Body of pancreas (tissue), 4 donors: ENCODE measurements around the gene MAP3K20.

Source experiments
- POLR2A ChIP-seq, 3 donors: fragments of 450-650 bp; IDR thresholded peaks; one replicate each; pipeline ENCODE4 v1.6.1; 2016; ENCODE audit warnings: antibody characterized with exemption in 3 of 3, mild to moderate bottlenecking in 2 of 3
- TF ChIP-seq, protein P1 (sequence below), 7 experiments: fragments of 450-650 bp in 4 of 7; fragments of 200-600 bp in 3 of 7; sonication (generic) in 3 of 7; IDR thresholded peaks; one replicate each; pipeline ENCODE4 v1.5.1; 2016 to 2019; ENCODE audit warnings: antibody characterized with exemption in 7 of 7

GRCh38 chr2:173059971-173060461 is 15.6 kb upstream of the MAP3K20 start:
- TF ChIP-seq POLR2A (IDR thresholded peaks at IDR 0.05), result no peak
- TF ChIP-seq, protein P1, sequence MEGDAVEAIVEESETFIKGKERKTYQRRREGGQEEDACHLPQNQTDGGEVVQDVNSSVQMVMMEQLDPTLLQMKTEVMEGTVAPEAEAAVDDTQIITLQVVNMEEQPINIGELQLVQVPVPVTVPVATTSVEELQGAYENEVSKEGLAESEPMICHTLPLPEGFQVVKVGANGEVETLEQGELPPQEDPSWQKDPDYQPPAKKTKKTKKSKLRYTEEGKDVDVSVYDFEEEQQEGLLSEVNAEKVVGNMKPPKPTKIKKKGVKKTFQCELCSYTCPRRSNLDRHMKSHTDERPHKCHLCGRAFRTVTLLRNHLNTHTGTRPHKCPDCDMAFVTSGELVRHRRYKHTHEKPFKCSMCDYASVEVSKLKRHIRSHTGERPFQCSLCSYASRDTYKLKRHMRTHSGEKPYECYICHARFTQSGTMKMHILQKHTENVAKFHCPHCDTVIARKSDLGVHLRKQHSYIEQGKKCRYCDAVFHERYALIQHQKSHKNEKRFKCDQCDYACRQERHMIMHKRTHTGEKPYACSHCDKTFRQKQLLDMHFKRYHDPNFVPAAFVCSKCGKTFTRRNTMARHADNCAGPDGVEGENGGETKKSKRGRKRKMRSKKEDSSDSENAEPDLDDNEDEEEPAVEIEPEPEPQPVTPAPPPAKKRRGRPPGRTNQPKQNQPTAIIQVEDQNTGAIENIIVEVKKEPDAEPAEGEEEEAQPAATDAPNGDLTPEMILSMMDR (IDR thresholded peaks at IDR 0.05), result no peak
